Common myeloid progenitor, CD34-positive (primary cell): Measurements from ENCODE around the gene UGT1A5.

Experiments
- CTCF ChIA-PET: fragments of 350-600 bp; sonication (Branson Sonifier 250); formaldehyde crosslinking; loops from one replicate; lab custom pipeline; 2021; ENCODE audit warnings: antibody characterized with exemption; lab: Charles Lee
- POLR2A ChIA-PET: fragments of 350-600 bp; sonication (Branson Sonifier 250); formaldehyde crosslinking; loops from one replicate; lab custom pipeline; 2021; ENCODE audit warnings: antibody characterized with exemption; lab: Charles Lee
- DNase-seq, 3 donors: peaks; one replicate each; pipeline versions ENCODE4 v3.0.0 to v3.0.0-alpha.2; 2013
- H3K27ac ChIP-seq, 2 experiments: 1 replicate in 1 of 2; 2 replicates in 1 of 2; pipeline ENCODE4 v1.7.0; 2013; ENCODE audit warnings: inconsistent platforms in 2 of 2, low read length in 2 of 2, mild to moderate bottlenecking in 2 of 2, low read depth in 1 of 2, moderate library complexity in 1 of 2; ENCODE audit not compliant: severe bottlenecking in 2 of 2, insufficient read depth in 1 of 2, poor library complexity in 1 of 2
- H3K27me3 ChIP-seq, 5 experiments: replicated peaks in 2 of 5; 1 replicate in 3 of 5; 2 replicates in 2 of 5; pipeline versions ENCODE4 v1.6.1 to v1.7.0; 2013; ENCODE audit warnings: low read length in 4 of 5, mild to moderate bottlenecking in 2 of 5, moderate library complexity in 2 of 5, inconsistent platforms in 1 of 5; ENCODE audit not compliant: insufficient read depth in 5 of 5, control insufficient read depth in 4 of 5
- H3K36me3 ChIP-seq, 4 experiments: 1 replicate in 2 of 4; 2 replicates in 2 of 4; pipeline versions ENCODE4 v1.6.1 to v1.7.0; 2013; ENCODE audit warnings: low read length in 3 of 4, control low read depth in 1 of 4, mild to moderate bottlenecking in 1 of 4; ENCODE audit not compliant: control insufficient read depth in 4 of 4, insufficient read depth in 4 of 4
- H3K4me1 ChIP-seq, 4 experiments: 1 replicate in 3 of 4; 2 replicates in 1 of 4; pipeline versions ENCODE4 v1.6.1 to v1.7.1; 2013; ENCODE audit warnings: low read length in 3 of 4, mild to moderate bottlenecking in 3 of 4, control low read depth in 1 of 4, inconsistent platforms in 1 of 4, moderate library complexity in 1 of 4; ENCODE audit not compliant: control insufficient read depth in 4 of 4, insufficient read depth in 4 of 4; ENCODE audit errors: control extremely low read depth in 1 of 4
- H3K4me3 ChIP-seq, 7 experiments: 1 replicate in 4 of 7; 2 replicates in 3 of 7; pipeline versions ENCODE4 v1.5.1 to v1.7.0; 2013; ENCODE audit warnings: mild to moderate bottlenecking in 7 of 7, low read length in 6 of 7, moderate library complexity in 6 of 7, inconsistent platforms in 2 of 7, low read depth in 2 of 7, control low read depth in 1 of 7; ENCODE audit not compliant: insufficient read depth in 4 of 7, control insufficient read depth in 1 of 7; ENCODE audit errors: extremely low read depth in 1 of 7
- H3K9me3 ChIP-seq, 5 experiments: 1 replicate in 4 of 5; 2 replicates in 1 of 5; pipeline versions ENCODE4 v1.6.1 to v1.7.1; 2013; ENCODE audit warnings: low read length in 4 of 5, mild to moderate bottlenecking in 2 of 5, inconsistent platforms in 1 of 5, low read depth in 1 of 5, moderate library complexity in 1 of 5; ENCODE audit not compliant: control insufficient read depth in 4 of 5, insufficient read depth in 2 of 5; ENCODE audit errors: control extremely low read depth in 1 of 5
- WGBS: methylation state at CpG from one replicate; pipeline ENCODE4 v1.1.5; 2013; ENCODE audit not compliant: insufficient coverage; 5-methylcytosine and 5-hydroxymethylcytosine counted together

The UGT1A5 gene

GRCh38 chr2:233706720-233707119 lies 6.0 kb upstream of the UGT1A5 start:
- Histone ChIP-seq H3K4me3 (no peak overlapping the region), H3K36me3 (no peaks in the 10 kb centered on the region), H3K4me1 (no peaks in the 10 kb centered on the region), H3K27ac (no peak overlapping the region), H3K9me3 (no peaks in the 10 kb centered on the region), H3K27me3 (no peaks in the 10 kb centered on the region)
- CTCF ChIA-PET: no interaction called here
- no peak for DNase-seq
- POLR2A ChIA-PET: no interaction called here
- 100% methylated on average over 1 of the region's 1 CpG for WGBS

DNA sequence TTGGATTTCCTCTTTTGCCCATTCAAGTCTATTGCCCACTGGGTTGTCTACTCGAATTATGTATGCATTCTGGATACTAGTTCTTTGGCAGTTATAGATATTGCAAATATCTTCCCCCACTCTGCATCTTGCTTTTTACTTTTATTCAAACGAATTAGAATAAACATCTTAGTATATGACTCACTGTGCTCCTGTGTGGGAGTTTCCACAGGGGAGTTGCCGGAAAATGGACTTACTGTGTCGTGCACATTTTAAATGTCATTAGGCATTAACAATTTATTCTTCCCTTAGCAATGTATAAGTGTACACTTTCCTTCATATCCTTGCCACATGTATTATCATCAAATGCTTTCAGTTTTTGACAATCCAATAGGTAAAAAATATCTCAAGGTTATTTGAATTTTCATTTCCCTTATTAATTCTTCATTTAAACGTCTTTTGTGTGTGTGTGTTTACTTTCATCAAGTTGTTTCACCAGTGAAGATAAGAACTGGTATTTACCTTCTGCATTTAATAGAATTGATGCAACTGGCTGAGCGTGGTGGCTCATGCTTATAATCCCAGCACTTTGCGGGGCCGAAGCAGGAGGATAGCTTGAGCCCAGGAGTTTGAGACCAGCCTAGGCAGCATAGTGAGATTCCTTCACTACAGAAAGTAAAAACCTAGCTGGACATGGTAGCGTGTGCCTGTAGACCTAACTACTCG lies 4.6 kb upstream of the UGT1A5 start:
- ChIA-PET CTCF (no interaction called here), POLR2A (no interaction called here)
- Histone ChIP-seq H3K9me3 (no peaks in the 10 kb centered on the region), H3K4me1 (no peaks in the 10 kb centered on the region), H3K4me3 (no peak overlapping the region), H3K36me3 (no peaks in the 10 kb centered on the region), H3K27ac (no peak overlapping the region), H3K27me3 (no peaks in the 10 kb centered on the region)
- WGBS: 96% methylated on average over 8 of the region's 10 CpGs
- DNase-seq: no peak

DNA sequence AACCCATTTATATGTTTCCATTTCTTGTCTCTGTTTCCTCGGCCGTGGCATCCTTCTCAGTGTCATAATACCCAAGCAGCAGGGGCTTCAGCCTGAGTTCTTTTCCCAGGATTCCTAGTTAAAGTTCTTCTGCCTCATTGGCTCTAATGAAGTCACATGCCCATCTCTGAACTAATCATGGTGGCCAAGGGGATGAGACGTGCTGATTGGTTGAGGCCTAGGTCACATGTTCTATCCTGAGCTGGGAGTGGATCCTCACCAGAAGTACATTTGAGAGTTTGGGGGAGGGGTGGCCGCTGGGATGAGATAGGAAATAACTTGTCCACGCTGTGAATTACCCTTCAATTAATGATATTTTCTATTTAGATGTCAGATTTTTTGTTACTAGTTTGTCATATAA lies 3.8 kb upstream of the UGT1A5 start:
- Histone ChIP-seq H3K9me3 (no peaks in the 10 kb centered on the region), H3K4me3 (no peak overlapping the region), H3K27me3 (no peaks in the 10 kb centered on the region), H3K4me1 (no peaks in the 10 kb centered on the region), H3K27ac (no peak overlapping the region), H3K36me3 (no peaks in the 10 kb centered on the region)
- POLR2A ChIA-PET: no interaction called here
- CTCF ChIA-PET: no interaction called here
- WGBS: 90% methylated on average over 2 of the region's 5 CpGs
- no peak for DNase-seq

DNA sequence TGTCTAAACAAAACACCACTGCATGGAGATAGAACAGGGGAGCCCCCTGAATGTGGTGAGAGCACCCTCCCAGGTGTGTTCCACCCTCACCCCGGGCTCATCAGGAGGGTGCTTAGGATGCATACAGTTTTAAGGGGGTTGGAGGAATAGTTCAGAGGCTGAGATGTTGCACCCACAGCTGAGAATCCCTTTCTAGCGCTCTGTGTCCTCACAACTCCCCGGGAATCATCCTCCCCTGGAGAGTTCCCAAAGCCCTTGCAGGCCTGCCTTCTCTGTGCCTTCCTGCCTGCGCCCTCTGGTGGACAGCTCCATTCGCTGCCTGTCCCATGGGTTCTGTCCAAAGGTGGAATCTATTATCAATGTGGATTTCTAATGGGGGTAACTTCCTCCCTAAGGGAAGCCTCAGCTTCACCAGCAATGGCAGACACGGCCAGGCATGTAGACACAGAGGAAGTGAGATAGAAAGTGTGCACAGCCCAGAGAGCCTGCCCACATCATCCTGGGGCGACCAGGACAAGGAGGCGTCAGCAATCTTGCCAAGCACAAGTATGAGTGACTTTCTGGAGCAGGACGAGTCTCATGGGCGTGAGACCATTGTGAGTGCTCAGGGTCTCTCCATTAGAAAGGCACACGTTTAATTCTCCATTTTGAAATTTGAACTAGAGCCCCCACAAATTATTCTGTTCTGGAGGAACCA lies 1.2 kb upstream of the UGT1A5 start:
- CTCF ChIA-PET: interaction anchor here (0.6 to 1.1 kb wide), 7 partner anchors 15 to 1955 kb away, joined by 3 to 4 read pairs (median 3); no protein-coding TSS in a partner anchor
- peak; percentile 46 to 69 (median 65) for DNase-seq
- Histone ChIP-seq H3K27ac (no peak overlapping the region), H3K36me3 (no peaks in the 10 kb centered on the region), H3K27me3 (no peaks in the 10 kb centered on the region), H3K4me1 (no peaks in the 10 kb centered on the region), H3K4me3 (no peak overlapping the region), H3K9me3 (no peaks in the 10 kb centered on the region)
- WGBS: 52% methylated on average over 8 of the region's 11 CpGs
- POLR2A ChIA-PET: no interaction called here

GRCh38 chr2:233713262-233713615 lies 532 bp downstream of the UGT1A5 start:
- 87% methylated on average over 4 of the region's 7 CpGs for WGBS
- POLR2A ChIA-PET: no interaction called here
- CTCF ChIA-PET: no interaction called here
- no peaks in the 10 kb centered on the region for H3K4me1 ChIP-seq
- peaks cover 0 to 4% (median 2%) of the 10 kb centered on the region in 5 experiments for H3K27me3 ChIP-seq
- H3K9me3 ChIP-seq: no peaks in the 10 kb centered on the region
- no peak overlapping the region for H3K27ac ChIP-seq
- H3K36me3 ChIP-seq: no peaks in the 10 kb centered on the region
- DNase-seq: no peak
- no peak overlapping the region for H3K4me3 ChIP-seq

DNA sequence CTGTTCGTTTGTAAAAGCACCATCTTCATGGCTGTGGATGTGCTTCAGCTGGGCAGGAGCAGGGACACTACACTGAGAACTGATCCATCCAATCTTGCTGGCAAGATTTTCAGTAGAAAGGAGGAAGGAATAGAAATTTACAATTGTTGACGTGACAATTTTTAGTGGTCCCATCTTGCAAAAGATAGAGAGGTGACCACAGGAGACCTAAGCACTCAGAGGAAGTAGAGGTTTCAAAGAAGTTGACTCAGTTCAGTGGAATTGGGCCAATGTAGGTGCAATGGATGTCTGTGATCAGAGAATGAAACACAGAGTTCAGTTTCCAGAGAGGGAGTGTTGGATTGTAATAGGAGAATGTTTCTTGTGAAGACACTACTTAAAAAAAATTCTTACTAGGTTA lies 1.4 kb downstream of the UGT1A5 start:
- ChIA-PET CTCF (no interaction called here), POLR2A (no interaction called here)
- Histone ChIP-seq H3K36me3 (no peaks in the 10 kb centered on the region), H3K4me1 (no peaks in the 10 kb centered on the region), H3K9me3 (no peaks in the 10 kb centered on the region), H3K4me3 (no peak overlapping the region), H3K27ac (no peak overlapping the region), H3K27me3 (peaks cover 0 to 4% (median 2%) of the 10 kb centered on the region in 5 experiments)
- peak in 2 of 3 donors; percentile 4 to 13 for DNase-seq
- WGBS: 74% methylated on average over 2 of the region's 2 CpGs

DNA sequence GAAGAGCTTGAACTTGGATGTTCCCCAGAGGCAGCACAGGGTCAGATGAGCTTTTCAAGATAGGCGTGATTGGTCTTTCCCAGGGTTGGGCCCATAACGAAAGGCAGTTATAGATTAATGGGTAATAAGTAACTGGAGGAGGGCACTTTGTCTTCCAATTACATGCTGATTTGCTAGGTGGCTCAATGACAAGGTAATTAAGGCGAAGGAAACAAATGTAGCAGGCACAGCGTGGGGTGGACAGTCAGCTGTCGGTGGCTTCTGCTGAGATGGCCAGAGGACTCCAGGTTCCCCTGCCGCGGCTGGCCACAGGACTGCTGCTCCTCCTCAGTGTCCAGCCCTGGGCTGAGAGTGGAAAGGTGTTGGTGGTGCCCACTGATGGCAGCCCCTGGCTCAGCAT lies 5.8 kb downstream of the UGT1A5 start, which contains the start of gene UGT1A4:
Gene UGT1A4, plus strand, starts transcription at position 185 of the 400 bp plus-strand sequence. Its CDS starts 85 bp downstream, at position 270.
- H3K9me3 ChIP-seq: no peaks in the 10 kb centered on the region
- H3K36me3 ChIP-seq: no peaks in the 10 kb centered on the region
- peaks cover 0 to 4% (median 2%) of the 10 kb centered on the region in 5 experiments for H3K27me3 ChIP-seq
- WGBS: 96% methylated on average over 7 of the region's 7 CpGs
- H3K4me3 ChIP-seq: no peak within 1 kb of the TSS
- DNase-seq: no peak
- H3K4me1 ChIP-seq: no peaks in the 10 kb centered on the region
- ChIA-PET POLR2A (no interaction called here), CTCF (no interaction called here)
- H3K27ac ChIP-seq: no peak within 1 kb of the TSS
